ENCODE results near the gene RASSF6.

- TF ChIP-seq CTCF (tag by site-specific recombination; IDR thresholded peaks at IDR 0.05) (no peak), ZBTB7A (tag by site-specific recombination; IDR thresholded peaks at IDR 0.05; ENCODE audit: low read depth) (no peak), PRDM10 (tag by site-specific recombination; IDR thresholded peaks at IDR 0.05) (0 out of 2 replicates have a peak, but pooled peaks have one; percentile 24), TCF7L2 (IDR thresholded peaks at IDR 0.05; ENCODE audit: borderline replicate concordance, low read depth, low read length) (no peak), WT1 (tag by site-specific recombination; IDR thresholded peaks at IDR 0.05) (no peak), ZNF24 (tag by site-specific recombination; IDR thresholded peaks at IDR 0.05) (no peak)
These were observed 21.1 kb downstream of the RASSF6 start for GRCh38 chr4:73599182-73599581.
